PC-3 (cell line): ENCODE measurements around the gene VAMP4.

ENCODE experiments used
- EZH2 ChIP-seq: fragments of 300-600 bp; sonication (generic); IDR thresholded peaks from one replicate; pipeline ENCODE4 v1.6.1; 2017; ENCODE audit warnings: antibody characterized with exemption, mild to moderate bottlenecking, low read length; ENCODE audit not compliant: unreplicated experiment
- EZH2phosphoT487 ChIP-seq: fragments of 300-600 bp; sonication (generic); IDR thresholded peaks from 2 replicates; pipeline ENCODE4 v1.6.1; 2018; ENCODE audit warnings: mild to moderate bottlenecking, antibody characterized with exemption, low read length, borderline replicate concordance
- TF ChIP-seq, protein P1 (sequence below): fragments of 300-600 bp; sonication (generic); conservative IDR thresholded peaks from 2 replicates; pipeline ENCODE4 v1.5.1; 2017; ENCODE audit warnings: antibody characterized with exemption, low read depth, mild to moderate bottlenecking, low read length

DNA sequence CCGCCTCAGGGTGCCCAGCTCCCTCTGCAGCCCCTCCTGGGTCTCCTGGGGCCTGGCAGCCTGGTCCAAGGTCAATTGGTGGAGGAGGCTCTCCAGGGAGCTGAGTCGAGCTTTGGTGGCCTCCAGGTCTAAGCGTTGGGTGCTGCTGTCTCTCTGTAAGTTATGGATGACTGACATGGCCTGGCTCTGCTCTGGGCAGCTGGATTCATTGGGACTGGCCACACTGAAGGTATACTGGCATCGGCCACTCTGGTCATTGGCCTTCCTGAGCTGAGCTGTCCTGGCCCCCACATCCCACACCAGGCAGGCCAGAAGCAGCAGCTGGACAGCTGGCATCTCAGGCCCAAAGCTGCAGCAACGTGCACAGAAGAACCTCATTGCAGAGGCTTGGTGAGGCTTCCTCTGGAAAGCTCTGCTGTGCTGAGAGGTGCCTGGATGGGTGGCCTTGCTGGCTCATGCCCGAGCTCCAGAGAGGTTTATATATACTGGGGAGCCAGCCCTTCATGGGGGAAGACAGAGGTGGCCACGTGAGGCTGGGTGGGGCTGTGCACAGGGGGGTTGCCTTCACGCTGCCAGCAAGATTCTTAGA is 89.5 kb downstream of the VAMP4 start, which contains the start of gene MYOC:
- TF ChIP-seq, protein P1, sequence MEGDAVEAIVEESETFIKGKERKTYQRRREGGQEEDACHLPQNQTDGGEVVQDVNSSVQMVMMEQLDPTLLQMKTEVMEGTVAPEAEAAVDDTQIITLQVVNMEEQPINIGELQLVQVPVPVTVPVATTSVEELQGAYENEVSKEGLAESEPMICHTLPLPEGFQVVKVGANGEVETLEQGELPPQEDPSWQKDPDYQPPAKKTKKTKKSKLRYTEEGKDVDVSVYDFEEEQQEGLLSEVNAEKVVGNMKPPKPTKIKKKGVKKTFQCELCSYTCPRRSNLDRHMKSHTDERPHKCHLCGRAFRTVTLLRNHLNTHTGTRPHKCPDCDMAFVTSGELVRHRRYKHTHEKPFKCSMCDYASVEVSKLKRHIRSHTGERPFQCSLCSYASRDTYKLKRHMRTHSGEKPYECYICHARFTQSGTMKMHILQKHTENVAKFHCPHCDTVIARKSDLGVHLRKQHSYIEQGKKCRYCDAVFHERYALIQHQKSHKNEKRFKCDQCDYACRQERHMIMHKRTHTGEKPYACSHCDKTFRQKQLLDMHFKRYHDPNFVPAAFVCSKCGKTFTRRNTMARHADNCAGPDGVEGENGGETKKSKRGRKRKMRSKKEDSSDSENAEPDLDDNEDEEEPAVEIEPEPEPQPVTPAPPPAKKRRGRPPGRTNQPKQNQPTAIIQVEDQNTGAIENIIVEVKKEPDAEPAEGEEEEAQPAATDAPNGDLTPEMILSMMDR = no peak
- TF ChIP-seq EZH2 = no peak
- TF ChIP-seq EZH2phosphoT487 = no peak
